Germinal center (tissue), 1 donor: Measurements from ENCODE around the gene AFG3L2.
"Not testable (repeated sequence)": the region's sequence is repeated elsewhere in the genome, so short reads cannot be mapped to it uniquely, and the experiment has no call there.

Source experiments
- DNase-seq: peaks from one replicate; pipeline ENCODE4 v3.0.0; 2012; ENCODE audit warnings: mixed read lengths, low spot score

Gene AFG3L2

GRCh38 chr18:12397254-12397653 lies 20.2 kb upstream of the AFG3L2 start:
- DNase-seq = no peak

- no peak for DNase-seq
Measured at GRCh38 chr18:12394428-12394827, 17.4 kb upstream of the AFG3L2 start.

- no peak for DNase-seq
Measured at GRCh38 chr18:12393998-12394397, 17.0 kb upstream of the AFG3L2 start.

- no peak for DNase-seq
Measured at GRCh38 chr18:12393510-12393909, 16.5 kb upstream of the AFG3L2 start.

- peak; percentile 49 for DNase-seq
Measured at GRCh38 chr18:12391487-12392165, 14.6 kb upstream of the AFG3L2 start.

- DNase-seq = no peak
Measured at GRCh38 chr18:12388442-12388841, 11.4 kb upstream of the AFG3L2 start.

GRCh38 chr18:12384261-12384660 lies 7.2 kb upstream of the AFG3L2 start:
- DNase-seq = no peak

- DNase-seq = not testable (repeated sequence)
Measured at GRCh38 chr18:12383759-12384158, 6.7 kb upstream of the AFG3L2 start.

- DNase-seq = not testable (repeated sequence)
Measured at GRCh38 chr18:12382221-12382814, 5.3 kb upstream of the AFG3L2 start.

GRCh38 chr18:12378198-12378558 lies 1.2 kb upstream of the AFG3L2 start:
- not testable (repeated sequence) for DNase-seq

GRCh38 chr18:12377556-12378197 lies 650 bp upstream of the AFG3L2 start:
- no peak for DNase-seq

GRCh38 chr18:12376034-12376753 lies 833 bp downstream of the AFG3L2 start:
- DNase-seq = peak; percentile 19

GRCh38 chr18:12374401-12374800 lies 2.6 kb downstream of the AFG3L2 start:
- DNase-seq = no peak

GRCh38 chr18:12373771-12374116 lies 3.3 kb downstream of the AFG3L2 start:
- DNase-seq = no peak

- DNase-seq = no peak
Measured at GRCh38 chr18:12373116-12373770, 3.8 kb downstream of the AFG3L2 start.

GRCh38 chr18:12372406-12372805 lies 4.6 kb downstream of the AFG3L2 start:
- no peak for DNase-seq

- no peak for DNase-seq
Measured at GRCh38 chr18:12371590-12371989, 5.4 kb downstream of the AFG3L2 start.

GRCh38 chr18:12369211-12369610 lies 7.8 kb downstream of the AFG3L2 start:
- DNase-seq = no peak

GRCh38 chr18:12366784-12367183 lies 10.2 kb downstream of the AFG3L2 start:
- no peak for DNase-seq

- DNase-seq = no peak
Measured at GRCh38 chr18:12366379-12366778, 10.6 kb downstream of the AFG3L2 start.

GRCh38 chr18:12362473-12363174 lies 14.4 kb downstream of the AFG3L2 start:
- no peak for DNase-seq
